ENCODE data around the gene GASK1A.

GASK1A gene

DNA sequence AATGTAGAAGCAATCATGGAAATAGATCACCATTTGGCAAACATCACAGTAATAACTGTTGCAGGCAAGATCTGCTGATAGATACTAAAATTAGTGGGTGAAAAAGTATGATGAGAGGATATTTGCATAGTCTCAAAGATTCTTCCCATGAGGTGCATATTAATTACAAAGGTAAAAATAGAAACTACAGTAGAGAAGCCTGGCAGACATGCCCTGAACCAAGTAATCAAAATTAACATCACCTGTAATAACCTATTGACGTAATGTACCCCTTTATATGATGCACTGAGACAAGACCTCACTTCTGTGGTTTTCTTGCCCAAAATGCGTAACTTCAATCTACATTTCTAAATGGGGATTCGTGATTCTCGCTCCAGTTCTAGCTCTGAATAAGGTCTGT is 112.4 kb downstream of the GASK1A start:
- DNase-seq = no peak

DNA sequence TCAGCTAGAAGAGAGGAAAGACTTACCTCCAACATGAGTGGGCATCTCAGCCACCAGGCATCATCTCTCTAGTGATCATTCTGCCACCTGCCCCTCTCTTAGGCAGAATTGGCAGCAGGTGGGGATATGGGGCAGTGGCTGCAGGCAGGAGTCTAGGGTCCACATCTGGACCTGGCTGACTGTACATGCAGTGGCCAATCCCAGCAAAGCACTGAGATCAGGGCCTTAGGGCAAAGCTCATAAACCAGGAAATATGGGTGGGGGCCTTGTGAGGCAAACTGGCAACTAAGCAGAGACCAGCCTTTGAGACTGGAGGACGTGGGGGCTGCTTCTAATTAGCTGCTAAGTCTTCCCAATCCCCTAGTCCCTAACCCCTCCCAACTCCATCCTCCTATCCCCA is 113.9 kb downstream of the GASK1A start:
- no peak for DNase-seq

DNA sequence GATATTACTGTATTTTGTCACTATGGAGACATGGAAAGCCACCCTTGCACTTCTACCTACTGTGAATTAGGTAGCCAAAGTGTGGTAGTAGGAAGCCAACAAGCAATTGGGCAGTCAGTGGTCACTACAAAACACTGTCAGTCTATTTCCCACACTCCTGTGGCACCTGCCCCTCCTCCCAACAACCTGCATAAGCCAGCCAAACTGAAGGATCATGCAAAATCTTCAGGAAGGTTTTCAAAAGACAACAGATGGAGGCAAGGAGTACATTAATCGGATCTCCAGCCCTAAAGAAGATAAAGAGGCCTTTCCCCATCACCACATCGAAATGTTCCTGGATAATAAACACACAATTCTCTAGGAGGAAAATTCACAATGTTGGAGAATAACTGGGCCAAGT is 114.9 kb downstream of the GASK1A start:
- no peak for DNase-seq

DNA sequence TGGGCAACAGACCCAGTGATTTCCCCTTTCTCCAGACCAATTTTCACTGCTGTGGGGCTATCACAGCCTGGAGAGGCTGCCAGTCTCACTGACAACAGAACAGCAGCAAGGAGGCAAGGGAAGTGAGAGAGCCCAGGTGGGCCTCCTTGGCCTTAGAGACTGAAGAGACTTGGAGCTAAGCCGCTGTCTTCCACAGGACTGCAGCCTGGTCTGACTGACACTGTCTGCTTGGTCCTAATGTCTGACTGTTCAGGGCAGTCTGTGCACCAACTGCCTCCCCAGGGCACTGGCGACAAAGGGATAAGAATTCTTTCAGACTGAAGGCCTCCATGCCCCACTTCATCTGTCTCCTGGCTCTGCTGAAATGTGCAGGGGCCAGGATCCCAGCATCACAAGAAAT is 115.3 kb downstream of the GASK1A start:
- DNase-seq = no peak

DNA sequence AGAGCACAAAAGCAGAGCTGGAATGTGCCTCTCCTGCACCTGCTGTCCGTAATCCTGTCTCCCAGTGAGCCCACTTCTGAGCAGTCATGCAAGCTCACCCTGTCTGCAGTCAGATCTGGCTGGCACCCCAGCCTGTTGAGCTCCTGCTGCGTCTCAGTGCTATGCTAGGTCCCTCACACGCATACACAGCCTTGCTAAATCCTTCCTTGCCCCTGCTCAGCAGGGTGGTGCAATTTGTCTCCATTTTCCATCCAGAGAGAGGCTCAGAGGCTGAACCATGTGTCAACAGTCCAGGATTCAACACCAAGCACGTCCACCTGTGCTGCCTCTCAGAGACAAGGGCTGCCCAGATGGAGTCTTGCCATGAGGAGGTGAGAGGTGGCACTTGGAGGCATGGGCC is 115.7 kb downstream of the GASK1A start:
- DNase-seq = no peak

DNA sequence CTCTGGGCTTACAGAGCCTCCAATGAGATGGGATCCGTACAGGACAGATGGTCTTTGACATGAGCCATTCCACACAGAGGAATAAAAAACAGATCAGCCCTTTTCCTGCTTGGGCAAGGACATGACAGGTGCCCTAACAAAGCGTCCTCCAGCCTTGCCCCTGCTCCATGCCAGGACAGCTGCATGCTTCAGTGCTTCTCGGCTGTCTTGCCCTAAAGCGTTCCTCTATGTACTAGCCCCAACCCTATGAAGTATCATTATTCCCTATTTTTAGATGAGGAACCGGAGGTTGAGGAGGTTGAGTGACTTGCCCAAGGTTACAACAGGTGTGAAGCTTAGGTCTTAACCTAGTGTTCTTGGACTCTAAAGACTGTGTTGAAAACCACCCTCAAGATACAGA is 116.3 kb downstream of the GASK1A start:
- no peak for DNase-seq

DNA sequence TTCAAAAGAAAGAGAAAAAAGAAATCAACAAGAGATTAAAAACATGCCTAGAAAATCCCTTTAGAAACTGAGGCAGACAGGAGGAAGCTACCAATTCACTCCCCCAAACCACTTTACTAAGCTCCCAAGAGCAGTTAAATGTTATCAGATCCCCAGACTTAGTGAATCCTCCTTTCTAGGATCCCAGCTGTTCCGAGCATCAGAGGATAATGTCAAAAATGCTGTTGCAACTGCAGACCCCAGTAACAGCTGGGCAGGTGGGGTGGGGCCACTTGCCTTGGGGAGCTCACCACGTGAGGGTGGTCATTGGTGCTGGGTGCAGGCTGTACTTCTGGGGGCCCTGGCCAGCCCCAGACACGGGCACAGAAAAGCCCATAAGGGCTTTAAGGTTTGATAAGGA is 117.7 kb downstream of the GASK1A start:
- DNase-seq = no peak

DNA sequence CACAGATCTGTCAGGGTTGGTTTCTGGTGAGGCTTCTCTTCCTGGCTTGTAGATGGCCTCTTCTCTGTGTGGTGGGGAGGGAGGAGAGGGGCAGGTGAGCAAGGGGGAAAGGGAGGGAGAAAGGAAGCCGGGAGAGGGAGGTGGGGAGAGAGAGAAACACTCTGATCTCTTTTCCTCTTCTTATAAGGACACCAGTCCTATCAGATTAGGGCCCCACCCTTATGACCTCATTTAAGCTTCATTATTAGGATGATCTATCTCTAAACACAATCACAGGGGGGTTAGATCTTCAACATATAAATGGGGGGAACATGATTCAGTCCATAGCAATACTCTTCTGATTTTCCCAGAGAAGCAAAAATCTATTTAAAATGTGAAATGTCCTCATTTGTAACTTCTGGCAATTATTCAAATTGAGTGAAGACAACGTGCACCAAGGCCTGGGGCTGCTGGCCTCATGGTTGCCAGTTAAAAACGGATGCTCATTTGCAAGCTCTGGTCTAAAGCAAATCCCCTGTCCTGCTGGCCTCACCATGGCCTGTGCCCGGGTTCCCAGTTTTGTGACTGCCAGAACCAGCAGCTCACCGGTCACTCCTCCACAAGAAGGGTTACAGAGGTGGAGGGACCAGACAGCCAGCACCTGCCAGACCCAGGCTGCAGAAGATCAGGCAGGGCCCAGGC is 118.4 kb downstream of the GASK1A start:
- DNase-seq = no peak

DNA sequence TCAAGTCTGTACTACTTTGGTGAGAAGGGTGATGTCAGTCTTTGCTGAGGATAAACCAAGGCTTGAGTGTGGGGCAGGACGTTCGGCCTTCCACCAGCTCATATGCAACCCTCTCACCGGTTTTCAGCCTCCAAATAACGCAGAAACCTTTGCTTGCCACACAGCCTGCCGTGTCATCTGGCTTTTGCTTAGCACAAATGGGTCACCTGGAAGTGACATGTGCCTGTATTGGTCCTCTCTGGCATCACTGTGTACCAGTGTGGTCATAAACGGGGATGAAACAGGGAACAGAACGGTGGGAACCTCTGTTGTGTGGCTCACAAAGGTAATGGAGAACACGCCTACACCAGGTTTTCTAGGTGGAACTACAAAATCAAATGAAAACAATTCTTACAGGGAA is 119.7 kb downstream of the GASK1A start:
- no peak for DNase-seq

DNA sequence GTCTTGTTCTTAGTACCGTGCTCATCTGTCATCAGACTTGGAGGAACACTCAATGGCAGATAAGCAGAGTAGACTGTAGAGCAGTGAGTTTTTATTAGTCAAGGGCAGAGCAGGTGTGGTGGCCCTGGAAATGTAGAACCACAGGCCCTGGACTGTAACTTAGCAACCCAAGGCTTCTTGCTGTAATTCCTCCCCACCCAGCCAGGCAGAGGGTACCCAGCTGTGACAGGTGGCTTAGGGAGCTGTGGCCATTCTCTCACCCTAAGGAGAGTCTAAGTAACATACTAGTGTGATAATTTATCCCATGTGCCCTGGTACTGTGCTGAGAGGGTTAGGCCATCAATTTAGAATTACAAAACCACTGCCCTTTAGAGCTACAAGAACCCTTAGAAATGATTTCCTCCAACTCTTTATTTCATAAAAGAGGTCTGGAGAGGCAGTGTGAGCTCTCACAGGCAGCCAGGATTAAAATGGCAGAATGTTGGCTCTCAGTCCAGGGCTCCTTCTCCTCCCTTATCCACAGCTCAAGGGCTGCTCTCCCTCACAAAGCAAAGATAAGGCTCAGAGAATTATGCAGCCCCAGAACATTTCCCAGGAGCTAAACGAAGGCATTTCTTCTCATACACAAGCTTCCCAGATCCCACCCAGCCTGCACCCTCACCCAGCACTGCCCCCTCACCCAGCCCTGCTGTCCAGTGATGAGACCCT is 123.8 kb downstream of the GASK1A start:
- no peak for DNase-seq

DNA sequence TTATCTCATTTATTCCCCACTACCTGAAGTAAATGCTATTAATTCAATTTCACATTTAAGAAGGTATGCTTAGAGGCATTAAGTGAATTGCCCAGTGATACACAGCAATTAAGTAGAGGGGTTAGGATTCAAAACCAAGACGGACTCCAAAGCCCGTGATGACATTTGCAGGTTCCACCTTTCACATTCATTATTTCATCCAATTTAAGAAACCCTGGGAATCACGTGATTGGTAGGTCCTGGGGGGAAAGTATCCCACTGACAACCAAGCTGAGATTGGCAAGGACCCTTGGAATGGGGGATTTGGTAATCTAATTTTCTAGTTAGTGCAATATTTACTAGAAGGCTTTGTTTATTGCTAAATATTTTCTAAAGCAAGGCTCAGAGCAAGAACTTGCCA is 124.9 kb downstream of the GASK1A start:
- no peak for DNase-seq

DNA sequence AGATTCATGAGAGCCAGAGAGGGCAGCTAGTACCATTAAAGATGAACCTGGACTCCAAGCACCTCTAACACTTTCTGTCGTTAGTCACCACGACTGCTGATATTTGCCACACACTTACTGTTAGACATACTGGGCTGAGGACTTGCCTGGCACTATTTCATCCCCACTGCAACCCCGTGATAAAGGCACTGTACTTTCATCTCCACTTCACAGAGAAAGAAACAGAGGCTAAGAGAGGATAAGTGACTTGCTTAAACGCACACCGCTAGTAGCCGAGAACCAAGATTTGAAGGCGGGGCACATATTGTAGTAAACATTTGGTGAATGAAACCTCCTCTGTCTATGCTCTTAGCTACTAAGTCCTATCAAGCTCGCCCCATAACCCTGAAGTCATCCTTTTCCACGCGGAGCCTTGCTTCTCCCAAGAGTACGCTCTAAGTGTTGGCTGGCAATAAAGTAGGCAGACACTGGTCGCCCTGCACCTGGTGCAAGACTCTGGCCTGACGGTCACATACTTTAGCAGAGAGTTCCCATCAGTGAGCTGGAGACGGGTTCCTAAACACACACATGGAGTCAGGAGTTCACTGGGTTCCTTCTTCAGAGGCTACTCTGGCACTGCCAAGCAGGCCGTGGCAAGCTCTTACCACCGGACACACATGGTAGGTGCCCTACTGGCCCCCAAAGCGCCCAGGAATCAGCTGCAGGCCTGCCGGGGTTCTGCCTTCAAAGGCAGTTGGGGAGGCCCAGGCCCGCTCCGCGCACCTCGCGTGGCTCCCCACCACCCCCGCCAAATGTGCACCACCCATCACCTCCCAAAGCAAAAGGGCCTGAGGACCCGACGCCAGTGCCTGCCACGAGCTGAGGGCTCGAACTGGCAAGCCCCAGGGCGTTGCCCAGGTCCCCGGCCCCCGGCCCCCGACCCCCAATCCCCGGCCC is 125.8 kb downstream of the GASK1A start:
- no peak for DNase-seq

DNA sequence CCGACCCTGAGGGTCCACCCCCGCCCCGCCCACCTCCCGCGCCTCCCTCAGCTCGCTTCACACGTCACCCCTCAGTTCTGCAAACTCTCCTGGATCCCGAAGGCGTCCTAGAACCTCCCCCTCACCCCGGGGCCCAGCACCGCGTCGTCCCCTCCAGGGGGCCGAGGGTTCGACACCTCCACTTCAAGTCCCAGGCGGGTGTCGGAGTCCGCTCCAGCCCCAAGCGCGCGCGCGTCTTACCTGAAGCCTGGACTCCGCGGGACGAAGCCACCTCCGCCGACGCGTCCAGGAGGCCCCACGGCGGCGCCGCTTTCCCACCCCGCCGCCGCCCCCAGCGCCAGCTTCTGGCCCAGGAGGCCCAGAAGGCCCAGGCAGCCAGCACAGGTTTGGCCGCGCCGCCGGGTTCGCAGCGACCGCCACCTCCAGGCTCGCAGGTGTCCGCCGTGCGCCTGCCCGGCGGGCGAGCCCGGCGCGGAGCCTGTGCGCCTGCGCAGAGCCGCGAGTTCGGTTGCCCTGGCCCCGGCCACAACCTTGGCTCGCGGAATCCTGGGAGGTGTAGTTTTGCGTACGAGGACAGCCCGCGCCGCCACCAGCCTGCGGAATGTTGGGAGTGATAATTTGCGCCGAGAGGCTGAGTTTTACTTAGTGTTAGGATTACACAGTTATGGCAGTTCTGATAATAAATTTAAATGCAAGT is 126.6 kb downstream of the GASK1A start, which contains the start of gene POMGNT2:
POMGNT2 (minus strand) TSS at position 484 of the 697 bp plus-strand sequence. CDS start 24,648 bp downstream, outside the sequence.
- DNase-seq = peak; percentile 85

DNA sequence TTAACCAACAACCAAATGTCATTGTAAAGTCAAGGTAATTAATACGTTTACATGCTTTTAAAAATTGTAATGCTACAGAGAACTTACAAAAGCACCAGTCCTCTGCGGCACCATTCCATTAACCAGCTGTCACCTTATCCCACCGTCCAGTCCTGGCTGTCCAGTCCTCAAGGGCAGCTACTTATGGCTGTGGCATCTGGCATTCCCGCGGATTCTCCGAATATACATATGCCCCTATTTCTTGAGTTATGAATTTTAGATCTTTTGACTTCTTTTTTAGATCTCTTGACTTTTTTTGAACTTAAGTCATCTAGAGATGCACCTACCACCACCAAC is 127.2 kb downstream of the GASK1A start:
- no peak for DNase-seq

Measured in fibroblast of skin of scalp (primary cell).